Measurements from ENCODE around the gene DGKK. TPM values are rescaled to one million over a fixed set of nuclear protein-coding genes. Genes with fewer than 3 reads are reported as not detected.

Gene DGKK
- total RNA-seq: not detected

GRCh38 chrX:50470103-50471031 lies at the start of gene DGKK:
Gene DGKK, minus strand, starts transcription at chrX:50470825. Its CDS starts 147 bp downstream, at chrX:50470678.
- no peak for DNase-seq (ENCODE audit: low read depth in 2 of 3, low spot score in 2 of 3)

GRCh38 chrX:50514811-50515210 lies 44.2 kb upstream of the DGKK start:
- no peak for DNase-seq (ENCODE audit: low read depth in 2 of 3, low spot score in 2 of 3)

GRCh38 chrX:50497114-50497513 lies 26.5 kb upstream of the DGKK start:
- no peak for DNase-seq (ENCODE audit: low read depth in 2 of 3, low spot score in 2 of 3)

GRCh38 chrX:50495616-50496015 lies 25.0 kb upstream of the DGKK start:
- no peak for DNase-seq (ENCODE audit: low read depth in 2 of 3, low spot score in 2 of 3)

- DNase-seq (ENCODE audit: low read depth in 2 of 3, low spot score in 2 of 3): no peak
These were observed 22.1 kb upstream of the DGKK start for GRCh38 chrX:50492720-50493119.

- no peak for DNase-seq (ENCODE audit: low read depth in 2 of 3, low spot score in 2 of 3)
These were observed 14.0 kb upstream of the DGKK start for GRCh38 chrX:50484662-50485061.

GRCh38 chrX:50483283-50483682 lies 12.7 kb upstream of the DGKK start:
- no peak for DNase-seq (ENCODE audit: low read depth in 2 of 3, low spot score in 2 of 3)

- no peak for DNase-seq (ENCODE audit: low read depth in 2 of 3, low spot score in 2 of 3)
These were observed 4.6 kb upstream of the DGKK start for GRCh38 chrX:50475208-50475607.

GRCh38 chrX:50471390-50471789 lies 765 bp upstream of the DGKK start:
- DNase-seq (ENCODE audit: low read depth in 2 of 3, low spot score in 2 of 3): no peak

GRCh38 chrX:50469206-50469605 lies 1.4 kb downstream of the DGKK start:
- DNase-seq (ENCODE audit: low read depth in 2 of 3, low spot score in 2 of 3): no peak

- DNase-seq (ENCODE audit: low read depth in 2 of 3, low spot score in 2 of 3): no peak
These were observed 11.0 kb downstream of the DGKK start for GRCh38 chrX:50459615-50460014.

- DNase-seq (ENCODE audit: low read depth in 2 of 3, low spot score in 2 of 3): no peak
These were observed 12.1 kb downstream of the DGKK start for GRCh38 chrX:50458483-50458882.

- DNase-seq (ENCODE audit: low read depth in 2 of 3, low spot score in 2 of 3): no peak
These were observed 13.7 kb downstream of the DGKK start for GRCh38 chrX:50456712-50457484.

- DNase-seq (ENCODE audit: low read depth in 2 of 3, low spot score in 2 of 3): no peak
These were observed 17.8 kb downstream of the DGKK start for GRCh38 chrX:50452782-50453181.

- no peak for DNase-seq (ENCODE audit: low read depth in 2 of 3, low spot score in 2 of 3)
These were observed 20.3 kb downstream of the DGKK start for GRCh38 chrX:50450324-50450723.

GRCh38 chrX:50448565-50448964 lies 22.1 kb downstream of the DGKK start:
- no peak for DNase-seq (ENCODE audit: low read depth in 2 of 3, low spot score in 2 of 3)

- no peak for DNase-seq (ENCODE audit: low read depth in 2 of 3, low spot score in 2 of 3)
These were observed 23.1 kb downstream of the DGKK start for GRCh38 chrX:50447535-50447934.

- DNase-seq (ENCODE audit: low read depth in 2 of 3, low spot score in 2 of 3): no peak
These were observed 28.1 kb downstream of the DGKK start for GRCh38 chrX:50442426-50443116.

- DNase-seq (ENCODE audit: low read depth in 2 of 3, low spot score in 2 of 3): no peak
These were observed 33.8 kb downstream of the DGKK start for GRCh38 chrX:50436797-50437196.

- no peak for DNase-seq (ENCODE audit: low read depth in 2 of 3, low spot score in 2 of 3)
These were observed 37.8 kb downstream of the DGKK start for GRCh38 chrX:50432829-50433289.

GRCh38 chrX:50431623-50432022 lies 39.0 kb downstream of the DGKK start:
- no peak for DNase-seq (ENCODE audit: low read depth in 2 of 3, low spot score in 2 of 3)
